Skin of body (tissue), 2 donors: ENCODE results near the gene NDUFS1. TPM values are rescaled to one million over a fixed set of nuclear protein-coding genes. Genes with fewer than 3 reads are reported as not detected.
"Not testable (repeated sequence)": the region's sequence is repeated elsewhere in the genome, so short reads cannot be mapped to it uniquely, and the experiment has no call there.

Experiments used
- DNase-seq: peaks from one replicate; lab custom pipeline; 2025; lab: John Stamatoyannopoulos, UW
- total RNA-seq: library from RNA; depleted of rRNA; stranded (reverse); fragments of >200 nt; gene quantifications from one replicate; pipeline ENCODE4 v1.2.3, GENCODE V29; 2014

Gene NDUFS1
- total RNA-seq = 71.2 TPM

- peak; percentile 99 for DNase-seq
These were observed at the start of gene NDUFS1, which contains the start of gene EEF1B2 for GRCh38 chr2:206159346-206160124. TSS of gene NDUFS1 (minus strand) at chr2:206159444. CDS start at chr2:206153678, 5,766 bp downstream. TSS of gene EEF1B2 (plus strand) at chr2:206159895. CDS start at chr2:206159980, 85 bp downstream.

GRCh38 chr2:206208900-206209299, 49.7 kb upstream of the NDUFS1 start:
- DNase-seq = no peak

GRCh38 chr2:206207316-206207715, 48.1 kb upstream of the NDUFS1 start:
- DNase-seq = not testable (repeated sequence)

DNA sequence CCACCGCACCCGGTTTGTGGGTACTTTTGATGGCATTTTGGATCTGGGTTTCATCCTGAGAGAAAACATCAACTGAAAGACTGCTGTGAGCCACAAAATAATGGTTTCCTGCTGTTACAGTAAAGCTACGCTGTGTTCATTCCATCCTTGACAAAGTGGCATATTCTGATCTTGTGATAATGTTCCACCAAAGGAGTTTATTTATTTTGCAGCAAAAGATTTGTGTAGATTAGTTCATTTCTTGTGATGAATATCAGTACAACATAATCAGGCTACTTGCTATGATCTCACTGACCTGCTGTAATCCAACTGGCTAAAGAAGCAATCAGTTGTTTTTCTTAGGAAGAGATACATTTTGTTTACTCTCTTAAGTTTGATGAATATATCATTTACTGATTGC, 45.5 kb upstream of the NDUFS1 start:
- no peak for DNase-seq

GRCh38 chr2:206203331-206203730, 44.1 kb upstream of the NDUFS1 start:
- DNase-seq = no peak

DNA sequence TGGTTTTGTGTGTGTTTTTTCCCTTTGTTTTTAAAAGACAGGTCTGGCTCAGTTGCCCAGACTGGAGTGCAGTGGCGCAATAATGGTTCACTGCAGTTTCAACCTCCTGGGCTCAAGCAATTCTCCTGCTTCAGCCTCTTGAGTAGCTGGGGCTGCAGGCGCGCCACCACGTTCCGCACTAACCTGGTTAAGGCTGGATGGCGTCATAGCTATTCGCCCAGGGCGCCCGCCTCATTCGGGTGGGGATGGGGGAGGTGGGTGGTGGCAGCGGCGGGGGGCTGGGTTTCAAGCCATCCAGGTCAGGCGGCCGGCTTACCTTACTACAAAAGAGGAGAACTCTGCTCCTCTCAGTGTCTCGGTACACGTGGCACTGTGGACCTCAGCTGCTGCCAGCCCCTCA, 43.2 kb upstream of the NDUFS1 start:
- DNase-seq = no peak

DNA sequence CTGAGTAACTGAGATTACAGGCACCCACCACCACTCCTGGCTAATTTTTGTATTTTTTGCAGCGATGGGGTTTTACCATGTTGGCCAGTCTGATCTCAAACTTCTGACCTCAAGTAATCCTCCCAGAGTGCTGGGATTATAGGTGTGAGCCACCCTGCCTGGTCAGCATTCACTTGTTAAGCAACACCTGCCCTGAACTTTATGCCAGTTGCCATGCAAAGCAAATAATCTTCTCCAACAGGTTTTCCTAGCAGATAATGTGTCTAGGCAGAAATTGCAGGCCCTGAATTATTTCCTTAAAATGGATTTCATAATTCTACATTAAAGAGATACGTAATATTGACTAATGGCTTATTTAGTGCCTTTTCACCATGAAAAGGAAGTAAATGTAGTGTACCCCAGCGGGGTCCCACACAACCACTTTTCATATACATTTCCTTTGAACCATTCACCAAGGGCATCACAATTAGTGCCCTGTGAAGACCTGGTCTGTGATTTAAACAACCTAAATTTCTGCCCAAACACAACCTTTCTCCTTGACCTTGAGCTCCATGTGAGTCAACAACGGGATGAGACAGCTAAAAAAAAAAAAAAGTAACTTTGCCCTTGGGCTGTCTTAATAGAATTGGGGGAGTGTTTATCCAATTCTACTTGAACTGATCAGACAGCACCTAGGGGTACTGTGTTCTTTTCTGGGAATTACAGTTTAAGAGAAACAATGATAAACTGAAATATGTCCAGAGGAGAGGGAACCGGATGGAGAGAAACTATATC, 42.0 kb upstream of the NDUFS1 start:
- DNase-seq = no peak

DNA sequence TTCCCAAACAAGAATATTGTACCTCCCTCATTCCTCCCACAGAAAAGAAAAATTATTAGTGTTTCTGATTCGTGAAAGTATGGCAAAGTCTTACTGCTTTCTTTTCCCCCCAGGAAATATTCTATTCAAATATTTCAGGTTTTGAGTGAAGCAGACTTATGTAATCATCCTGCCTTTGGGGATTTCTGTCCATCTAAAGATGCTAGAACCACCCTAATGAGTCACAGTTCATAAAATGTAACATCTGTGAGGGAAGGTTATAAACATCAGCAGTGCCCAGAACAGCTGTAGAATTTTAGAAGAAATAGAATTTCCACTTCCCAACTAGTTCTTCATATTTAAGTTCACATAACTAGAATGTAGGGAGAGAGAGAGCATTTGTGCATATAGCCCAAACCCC, 39.4 kb upstream of the NDUFS1 start:
- DNase-seq = no peak

DNA sequence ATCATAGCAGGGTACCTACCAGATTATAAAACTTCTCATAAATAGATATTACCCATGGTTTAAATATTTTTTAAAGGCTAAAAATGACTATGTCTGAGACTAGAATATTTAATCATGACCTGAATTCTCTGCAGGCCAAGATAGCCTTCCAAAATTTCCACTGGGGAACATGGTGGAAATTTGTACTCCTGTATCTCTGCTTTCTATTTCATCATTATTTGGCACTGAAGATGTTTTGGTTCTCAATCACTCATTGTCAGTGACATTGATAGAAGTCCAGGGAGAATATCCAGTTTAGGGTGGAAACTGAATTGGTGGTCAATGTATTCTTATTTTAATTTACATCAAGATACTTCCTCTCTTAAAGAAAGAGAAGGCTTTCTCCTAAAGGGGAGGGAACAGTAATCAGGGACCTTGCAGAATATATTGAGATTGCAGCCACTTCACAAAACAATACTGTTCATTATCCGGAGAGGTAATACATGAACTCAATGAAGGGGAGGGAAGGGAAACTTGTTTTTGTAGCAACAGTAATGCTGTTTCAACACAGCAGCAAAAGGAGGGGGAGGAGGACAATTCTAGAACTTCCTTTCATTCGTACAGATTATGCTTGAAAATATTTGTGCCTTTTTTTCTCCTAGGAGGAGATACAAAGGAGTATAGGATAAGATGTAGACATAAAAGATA, 34.6 kb upstream of the NDUFS1 start:
- no peak for DNase-seq

GRCh38 chr2:206192157-206192556, 32.9 kb upstream of the NDUFS1 start:
- DNase-seq = no peak

- no peak for DNase-seq
These were observed 31.4 kb upstream of the NDUFS1 start for GRCh38 chr2:206190689-206191088.

- no peak for DNase-seq
These were observed 30.9 kb upstream of the NDUFS1 start for GRCh38 chr2:206190111-206190510.

DNA sequence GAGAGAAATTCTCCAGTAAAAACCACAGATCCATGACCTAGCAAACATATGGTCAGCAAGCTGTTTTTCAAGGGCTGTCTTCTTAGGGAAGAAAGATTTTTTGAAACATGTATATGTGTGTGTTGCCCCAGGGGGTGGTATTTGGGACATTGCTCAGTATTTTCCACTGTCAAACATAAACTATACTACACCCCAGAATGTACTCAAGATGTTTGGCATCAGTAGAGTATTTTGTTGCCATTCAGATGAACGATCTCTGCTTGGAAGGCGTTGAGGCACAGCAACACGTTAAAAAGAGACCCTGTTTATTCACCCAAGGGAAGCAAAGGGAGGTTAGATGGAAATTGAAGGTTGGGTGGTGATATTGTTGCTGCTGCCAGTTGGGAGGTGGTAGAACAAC, 30.4 kb upstream of the NDUFS1 start:
- DNase-seq = no peak

DNA sequence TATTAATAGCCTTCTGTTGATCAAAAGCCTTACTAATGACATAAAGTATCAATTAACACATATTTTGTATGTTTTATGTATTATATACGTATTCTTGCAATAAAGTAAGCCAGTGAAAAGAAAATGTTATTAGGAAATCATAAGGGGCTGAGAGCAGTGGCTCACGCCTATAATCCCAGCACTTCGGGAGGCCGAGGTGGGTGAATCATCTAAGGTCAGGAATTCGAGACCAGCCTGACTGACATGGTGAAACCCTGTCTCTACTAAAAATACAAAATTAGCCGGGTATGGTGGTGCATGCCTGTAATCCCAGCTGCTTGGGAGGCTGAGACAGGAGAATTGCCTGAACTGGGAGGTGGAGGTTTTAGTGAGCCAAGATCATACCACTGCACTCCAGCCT, 22.3 kb upstream of the NDUFS1 start:
- DNase-seq = not testable (repeated sequence)

DNA sequence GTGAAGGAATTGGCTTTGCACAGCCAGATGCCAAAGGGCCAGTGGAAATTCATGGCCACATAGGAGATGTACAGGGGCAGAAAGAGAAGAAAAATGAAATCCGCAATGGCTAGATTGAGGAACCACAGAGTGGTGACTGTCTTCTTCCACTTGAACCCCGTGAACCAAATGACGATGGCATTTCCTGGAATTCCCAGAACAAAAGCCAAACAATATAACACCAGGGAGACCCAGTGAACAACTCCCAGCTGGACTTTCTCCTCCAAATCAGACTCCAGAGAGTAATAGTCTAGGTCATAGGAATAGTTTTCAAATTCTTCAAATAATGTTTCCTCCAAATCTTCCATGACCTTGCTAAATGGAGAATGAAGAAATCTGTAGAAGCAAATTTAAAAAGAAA, 17.7 kb upstream of the NDUFS1 start:
- no peak for DNase-seq

DNA sequence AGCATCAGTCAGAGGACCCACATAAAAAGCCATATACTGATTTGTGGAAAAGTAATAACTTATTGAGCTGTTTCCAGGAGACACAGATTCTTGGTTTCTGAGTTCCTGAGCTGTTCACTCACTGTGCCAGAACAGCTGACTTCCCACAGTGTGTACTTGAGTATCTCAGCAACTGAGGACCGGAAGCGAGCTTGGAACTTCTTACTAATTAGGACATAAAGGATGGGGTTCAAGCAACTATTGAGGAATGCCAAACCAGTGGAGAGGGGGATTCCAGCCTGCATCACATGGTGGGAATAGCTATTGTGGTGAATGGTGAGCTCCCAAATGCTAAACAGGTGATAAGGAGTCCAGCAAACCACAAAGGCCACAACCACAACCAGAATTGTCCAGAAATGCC, 16.9 kb upstream of the NDUFS1 start:
- no peak for DNase-seq

DNA sequence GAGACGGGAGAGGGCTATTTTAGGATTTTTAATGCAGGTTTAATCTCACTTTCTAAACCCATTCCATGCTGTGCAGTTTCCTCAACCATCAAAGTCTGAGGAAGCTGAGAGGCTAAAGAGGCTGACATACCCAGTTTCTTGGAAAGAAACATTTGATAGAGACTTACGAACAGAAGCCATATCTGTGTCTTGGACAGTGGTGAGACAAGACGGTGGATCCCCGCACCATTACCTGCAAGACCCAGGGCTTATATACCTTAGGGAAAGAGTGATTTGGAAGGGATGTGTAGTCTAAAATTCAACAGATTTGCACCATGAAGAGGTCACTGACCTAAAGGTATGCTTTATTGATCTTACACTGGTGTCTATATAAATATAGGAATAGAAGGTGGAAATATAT, 13.9 kb upstream of the NDUFS1 start:
- DNase-seq = no peak

GRCh38 chr2:206171624-206172397, 12.6 kb upstream of the NDUFS1 start:
- DNase-seq = not testable (repeated sequence)

DNA sequence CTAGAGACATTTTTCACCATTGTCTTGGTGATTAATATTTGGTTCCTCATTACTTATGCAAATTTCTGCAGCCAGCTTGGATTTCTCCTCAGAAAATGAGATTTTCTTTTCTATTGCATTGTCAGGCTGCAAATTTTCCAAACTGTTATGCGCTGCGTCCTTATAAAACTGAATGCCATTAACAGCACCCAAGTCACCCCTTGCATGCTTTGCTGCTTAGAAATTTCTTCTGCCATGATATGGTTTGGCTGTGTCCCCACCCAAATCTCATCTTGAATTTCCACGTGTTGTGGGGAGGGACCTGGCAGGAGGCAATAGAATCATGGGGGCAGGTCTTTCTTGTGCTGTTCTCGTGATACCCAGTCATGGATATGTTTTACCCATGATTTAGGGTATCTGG, 9.0 kb upstream of the NDUFS1 start:
- DNase-seq = not testable (repeated sequence)

DNA sequence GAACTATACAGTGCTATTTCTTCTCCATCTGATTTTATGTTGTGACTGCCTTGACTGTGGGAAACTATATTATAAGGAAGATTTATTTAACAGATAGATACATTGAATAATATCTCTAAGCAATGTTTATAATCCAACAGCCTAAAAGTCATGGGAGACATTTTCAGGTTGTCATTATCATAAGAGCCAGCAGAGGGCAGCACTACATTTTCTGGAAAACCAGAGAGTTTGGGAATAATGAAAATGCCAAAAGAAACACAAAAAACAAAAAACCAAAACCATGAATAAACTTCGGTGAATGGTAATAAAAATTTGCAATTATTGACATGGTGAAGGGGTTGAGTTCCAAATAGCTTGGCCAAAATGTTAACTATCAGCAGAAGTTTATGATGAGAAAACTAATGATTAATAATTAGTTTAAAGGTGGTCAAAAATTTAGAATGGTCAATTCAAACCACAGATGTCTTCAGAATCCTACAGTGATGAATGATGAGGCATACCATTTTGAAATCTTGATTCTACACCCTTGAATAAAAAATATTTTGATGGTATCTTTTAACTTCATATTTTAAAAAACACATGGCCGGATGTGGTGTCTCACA, 5.1 kb upstream of the NDUFS1 start:
- DNase-seq = no peak
